GM18508 (cell line): ENCODE data around the gene OBP2B.
"Not testable (repeated sequence)": the region's sequence is repeated elsewhere in the genome, so short reads cannot be mapped to it uniquely, and the experiment has no call there.

Source experiments
- ATAC-seq: cut with Tn5 transposase; IDR thresholded peaks from one replicate; pipeline ENCODE4 v1.9.1; 2021; ENCODE audit warnings: moderate number of reproducible peaks; ENCODE audit not compliant: insufficient read depth, unreplicated experiment

The OBP2B gene

DNA sequence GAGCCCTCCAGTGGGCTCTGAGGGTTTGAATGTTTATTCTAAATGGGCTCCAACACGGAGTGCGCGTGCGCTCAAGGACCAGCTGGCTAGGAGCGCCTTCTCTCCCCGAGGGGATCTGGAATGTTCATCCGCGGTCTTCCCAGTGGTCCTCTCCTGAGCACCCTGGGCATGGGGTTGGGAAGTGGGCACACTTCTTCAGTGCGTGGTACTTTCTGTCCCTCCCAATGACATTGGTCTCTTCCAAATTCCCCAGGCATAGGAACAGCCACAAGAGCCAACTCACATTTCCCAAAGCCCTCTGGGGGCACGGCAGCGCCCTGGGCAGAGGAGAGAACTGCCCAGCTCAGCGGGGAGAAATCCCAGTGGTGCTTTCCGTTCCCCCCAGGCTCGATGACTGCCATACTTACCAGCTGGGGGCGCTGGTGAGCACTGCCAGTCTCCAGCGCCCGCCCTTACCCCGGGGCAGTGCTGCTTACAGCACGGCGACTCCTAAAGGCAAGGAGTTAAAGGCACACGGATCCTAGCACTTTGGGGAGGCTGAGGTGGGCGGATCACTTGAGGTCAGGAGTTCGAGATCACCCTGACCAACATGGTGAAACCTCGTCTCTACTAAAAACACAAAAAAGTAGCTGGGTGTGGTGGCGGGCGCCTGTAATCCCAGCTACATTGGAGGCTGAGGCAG is 29.9 kb upstream of the OBP2B start:
- no peak for ATAC-seq

- ATAC-seq, result no peak
Measured at GRCh38 chr9:133238272-133238850, 29.3 kb upstream of the OBP2B start.

GRCh38 chr9:133237035-133237731 is 28.1 kb upstream of the OBP2B start:
- no peak for ATAC-seq

DNA sequence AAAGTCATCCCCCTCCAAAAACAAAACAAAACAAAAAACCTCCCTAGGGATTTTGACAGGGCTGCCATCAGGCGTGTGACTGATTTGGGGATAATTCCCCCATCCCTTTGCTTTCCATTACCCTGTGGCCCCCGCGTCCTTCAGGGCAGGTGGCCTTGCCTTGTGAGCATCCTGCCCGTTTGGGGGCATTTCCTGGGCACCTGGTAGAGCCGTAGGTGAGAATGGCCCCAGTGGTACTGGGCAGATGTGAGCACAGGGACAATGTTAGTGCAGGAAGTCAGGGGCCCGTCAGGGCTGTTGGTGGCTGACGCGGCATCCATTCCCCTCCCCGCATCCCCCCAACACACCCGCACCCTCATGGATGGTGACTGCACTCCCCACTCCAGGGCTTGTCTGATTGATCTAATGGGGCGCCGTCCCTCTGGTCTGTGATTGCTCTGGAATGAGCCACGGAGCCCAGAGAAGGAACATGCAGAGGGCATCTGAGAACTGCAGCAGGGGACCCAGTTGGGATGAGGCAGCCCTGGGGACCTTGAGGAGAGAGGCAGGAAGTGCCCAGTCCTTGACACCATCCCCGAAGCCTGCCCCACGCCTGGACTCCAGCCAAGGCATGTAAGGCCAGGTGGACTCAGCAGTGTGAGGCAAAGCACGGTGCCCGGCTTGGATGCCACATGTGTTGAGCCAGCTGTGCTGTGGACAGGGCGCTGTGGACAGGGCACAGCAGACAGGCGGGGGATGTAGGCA is 27.4 kb upstream of the OBP2B start:
- not testable (repeated sequence) for ATAC-seq

- no peak for ATAC-seq
Measured at GRCh38 chr9:133235549-133236222, 26.6 kb upstream of the OBP2B start.

GRCh38 chr9:133234577-133235322 is 25.7 kb upstream of the OBP2B start:
- no peak for ATAC-seq

DNA sequence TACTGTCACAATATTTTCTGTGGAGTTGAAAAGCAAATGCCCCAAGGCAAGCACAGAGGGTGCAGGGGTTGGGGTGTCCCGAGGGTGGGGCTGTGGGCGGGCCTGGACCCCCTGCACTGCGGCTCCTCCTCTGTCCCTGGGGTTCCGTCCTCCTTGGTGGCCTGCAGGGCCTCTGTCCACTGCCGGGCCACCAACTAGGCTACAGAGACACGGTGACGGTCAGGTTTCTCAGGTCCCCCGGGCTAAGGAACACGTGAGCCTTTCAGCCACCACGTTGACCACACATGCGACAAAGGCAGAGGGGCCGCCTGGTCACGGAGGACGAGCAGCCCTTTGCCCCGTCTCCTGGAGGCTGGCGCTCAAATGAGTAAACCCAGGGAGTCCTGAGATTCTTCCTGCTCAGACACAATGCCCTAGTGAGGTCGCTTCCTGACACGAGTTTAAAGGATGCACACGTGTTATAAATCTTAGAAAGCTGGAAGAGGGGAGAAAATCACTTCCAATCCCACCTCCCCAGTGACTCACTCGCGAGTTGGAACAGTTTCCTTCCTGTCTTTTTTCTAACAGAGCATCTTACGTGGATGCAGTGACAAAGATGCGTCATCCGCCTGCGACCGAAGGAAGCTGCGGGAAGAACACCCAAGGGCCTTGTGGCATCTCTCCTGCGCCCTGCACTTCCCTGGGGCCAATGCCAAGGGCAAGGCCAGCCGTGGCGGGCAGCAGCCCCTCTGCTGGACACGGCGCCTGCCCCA is 24.8 kb upstream of the OBP2B start:
- no peak for ATAC-seq

DNA sequence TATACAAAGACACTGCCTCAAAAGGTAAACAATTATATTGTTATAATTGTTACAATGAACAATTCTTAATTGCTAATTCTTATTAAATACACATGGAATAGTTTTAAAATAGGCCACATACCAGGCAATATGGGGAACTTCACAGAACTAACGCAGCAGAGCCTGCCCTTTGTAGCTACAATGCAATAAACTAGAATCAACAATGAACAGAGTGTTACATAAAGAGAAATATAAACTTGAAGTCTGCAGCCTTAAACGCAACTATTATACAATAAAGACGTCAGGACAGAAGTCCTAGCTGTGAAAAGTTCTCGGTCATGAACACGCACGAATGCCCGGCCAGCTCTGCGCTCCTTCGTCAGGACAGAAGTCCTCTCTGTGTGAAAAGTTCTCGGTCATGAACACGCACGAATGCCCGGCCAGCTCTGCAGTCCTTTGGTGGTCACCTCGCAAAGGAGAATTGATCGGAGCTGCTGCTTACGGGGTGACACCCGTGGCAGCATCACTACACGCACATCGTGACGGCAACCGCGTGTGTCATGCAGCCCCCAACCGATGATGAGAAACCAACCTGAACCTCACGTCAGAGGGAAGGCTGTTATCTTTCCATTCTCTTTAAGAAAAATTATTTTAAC is 23.0 kb upstream of the OBP2B start:
- not testable (repeated sequence) for ATAC-seq

DNA sequence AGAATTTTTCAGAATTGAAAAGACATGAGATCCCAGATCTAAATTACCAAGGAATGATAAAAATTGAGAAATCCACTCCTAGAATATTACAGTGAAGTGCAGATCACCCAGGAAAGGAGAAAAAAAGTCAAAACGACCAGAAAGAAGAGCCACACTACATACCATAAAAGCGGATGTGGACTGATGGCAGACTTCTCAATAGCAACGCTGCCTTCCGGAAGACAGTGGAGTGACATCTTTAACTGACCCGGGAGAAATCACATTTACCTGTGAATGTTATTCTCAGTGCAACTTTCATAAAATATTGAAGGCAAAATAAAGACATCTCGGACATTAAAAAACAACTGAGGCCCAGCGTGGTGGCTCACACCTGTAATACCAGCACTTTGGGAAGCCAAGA is 21.5 kb upstream of the OBP2B start:
- ATAC-seq, result not testable (repeated sequence)

- no peak for ATAC-seq
Measured at GRCh38 chr9:133230093-133230492, 21.0 kb upstream of the OBP2B start.

- not testable (repeated sequence) for ATAC-seq
Measured at GRCh38 chr9:133228474-133229193, 19.6 kb upstream of the OBP2B start.

DNA sequence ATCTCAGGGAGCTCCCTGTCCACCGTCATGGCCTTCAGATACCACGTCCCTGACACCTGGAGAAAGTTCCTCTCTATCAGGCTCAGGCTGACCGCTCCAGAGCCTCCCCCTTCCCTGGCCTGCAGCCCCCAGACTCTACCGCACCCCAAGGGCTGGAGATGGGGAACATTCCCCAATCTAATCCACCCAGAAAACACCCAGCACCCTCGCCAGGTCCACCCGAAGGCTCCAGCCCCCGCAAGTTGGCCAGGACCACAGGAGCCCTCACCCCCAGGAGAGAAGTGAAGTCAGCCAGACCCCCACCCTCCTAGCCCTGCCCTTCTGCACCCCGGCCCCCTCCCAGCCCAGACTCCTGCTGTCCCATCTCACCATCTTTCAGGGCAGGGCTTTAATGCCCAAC is 18.9 kb upstream of the OBP2B start:
- ATAC-seq, result not testable (repeated sequence)

GRCh38 chr9:133227242-133227860 is 18.3 kb upstream of the OBP2B start:
- no peak for ATAC-seq

DNA sequence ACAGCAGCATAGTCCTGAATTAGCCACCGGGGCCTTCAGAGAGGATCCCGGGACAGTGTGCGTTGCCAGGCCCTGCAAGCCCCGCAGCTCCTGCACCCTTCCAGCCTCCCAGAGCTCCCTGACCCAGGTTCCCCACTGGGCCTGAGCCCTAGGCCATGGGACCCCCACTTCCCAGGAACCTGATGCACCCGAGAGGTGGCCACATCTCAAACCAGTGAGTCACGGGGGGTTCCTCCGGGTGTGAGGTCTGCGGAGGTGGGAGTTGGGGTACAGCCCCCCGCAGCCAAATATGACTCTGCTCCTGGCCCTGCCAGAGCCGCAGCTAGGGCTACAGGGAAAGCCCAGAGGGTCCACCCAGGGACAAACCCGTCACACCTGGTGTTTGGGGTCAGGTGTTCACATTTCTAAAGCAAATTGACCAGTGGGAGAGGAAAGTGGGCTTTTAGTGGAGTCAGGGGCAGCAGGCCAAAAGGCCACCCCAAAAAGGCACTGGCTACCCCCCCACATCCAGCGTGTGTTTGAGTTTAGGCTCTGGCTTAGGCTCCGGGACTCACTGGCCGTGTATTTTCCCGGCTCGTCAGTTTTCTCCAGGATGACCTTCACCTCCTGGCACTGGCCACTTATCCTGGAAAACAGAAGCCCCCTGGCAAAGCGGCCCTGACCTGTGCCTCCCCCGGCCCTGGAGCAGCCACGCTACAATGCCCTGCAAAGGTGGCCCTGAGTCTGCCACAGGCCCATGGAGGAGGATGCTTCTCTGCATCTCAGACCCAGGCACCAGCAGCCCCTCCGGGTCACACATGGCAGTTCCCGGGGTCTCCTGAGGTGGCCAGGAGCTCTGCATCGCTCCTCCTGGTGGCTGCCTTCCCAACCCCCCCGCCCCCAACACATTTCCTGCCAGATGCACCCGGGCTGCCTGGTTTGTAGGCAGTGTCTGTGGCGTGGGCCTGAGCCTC is 17.4 kb upstream of the OBP2B start:
- ATAC-seq, result no peak

DNA sequence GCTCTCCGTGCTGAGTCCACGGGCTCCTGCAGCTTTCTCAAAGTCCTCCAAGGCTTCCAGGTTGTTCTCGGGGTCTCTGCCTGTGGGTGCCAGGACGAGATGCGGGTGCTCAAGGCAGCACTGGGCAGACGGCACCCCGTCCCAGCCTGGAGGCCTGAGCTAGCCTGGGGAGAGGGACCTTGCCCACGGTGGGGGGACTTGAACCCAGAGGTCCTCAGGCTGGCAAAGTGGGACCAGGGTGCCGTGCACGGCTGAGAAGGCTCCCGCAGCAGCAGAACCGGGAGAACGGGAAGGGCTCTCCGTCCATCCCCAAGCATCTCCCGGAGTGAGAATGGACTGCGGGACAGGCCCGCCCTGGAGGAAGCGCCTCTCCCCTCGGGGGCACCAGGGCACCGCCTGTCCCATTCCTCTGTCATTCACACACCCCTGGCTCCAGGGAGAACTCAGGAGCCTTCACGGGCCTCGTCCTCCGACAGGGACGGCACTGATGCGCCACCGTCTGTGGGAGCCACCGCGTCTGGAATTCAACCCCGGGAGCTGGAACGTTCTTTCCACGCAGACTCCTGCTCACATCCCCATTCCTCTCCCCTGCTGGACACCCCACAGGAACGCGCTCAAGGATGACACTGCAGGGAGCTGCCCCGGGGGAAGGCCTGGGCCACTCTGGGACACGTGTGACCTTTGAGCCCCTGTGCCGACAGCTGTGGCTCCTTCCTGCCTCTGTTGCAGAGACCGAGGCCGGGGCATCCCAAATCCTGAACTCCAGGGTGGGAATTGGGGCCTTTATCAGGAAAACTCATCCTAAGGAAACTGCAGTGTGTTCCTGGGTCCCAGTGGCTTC is 16.3 kb upstream of the OBP2B start:
- ATAC-seq, result no peak

- ATAC-seq, result no peak
Measured at GRCh38 chr9:133224762-133225161, 15.7 kb upstream of the OBP2B start.
